ENCODE data around the gene NUP205.
"Not testable (repeated sequence)": the region's sequence is repeated elsewhere in the genome, so short reads cannot be mapped to it uniquely, and the experiment has no call there.

NUP205 gene

DNA sequence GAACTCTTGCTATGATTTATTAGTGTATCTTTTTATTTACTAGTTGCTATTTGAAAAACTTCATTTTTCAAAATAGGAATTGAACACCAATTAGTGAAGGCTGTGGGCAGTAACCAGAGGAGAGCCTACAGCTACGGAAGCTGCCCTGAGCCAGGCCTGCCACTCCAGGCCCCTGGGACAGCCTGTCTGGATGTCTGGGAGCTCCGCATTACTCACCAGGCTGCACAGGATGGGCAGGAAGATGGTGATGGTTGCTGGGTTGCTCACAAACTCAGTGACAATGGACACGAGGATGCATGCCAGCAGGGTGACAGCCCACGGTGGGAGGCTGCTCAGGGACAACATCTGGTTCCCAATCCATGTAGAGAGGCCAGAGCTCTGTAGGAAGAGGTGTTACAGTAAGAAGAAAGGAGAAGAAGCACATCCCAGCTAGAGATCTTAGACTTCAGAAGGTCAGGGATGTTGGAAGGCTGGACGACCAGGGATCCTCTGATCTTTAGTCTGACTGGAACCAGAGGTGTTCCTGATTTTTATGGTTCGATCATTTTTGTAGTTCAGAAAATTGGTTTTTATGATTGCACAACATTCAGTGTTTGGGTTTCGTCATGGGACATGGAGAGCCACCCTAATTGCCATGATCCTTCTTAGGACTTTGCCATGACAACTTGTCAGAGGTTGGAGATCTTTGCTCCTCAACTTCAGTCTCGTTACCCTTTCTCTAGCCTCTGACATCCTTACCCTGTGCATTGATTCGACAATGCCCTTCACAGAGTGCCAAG is 127.8 kb downstream of the NUP205 start:
- peaks cover 32% of the 10 kb centered on the region for H3K36me3 ChIP-seq (ENCODE audit: control insufficient read depth, insufficient read depth, low read length)
- no peak overlapping the region for H3K27ac ChIP-seq (ENCODE audit: low read depth, low read length, severe bottlenecking)
- peaks cover 36% of the 10 kb centered on the region for H3K4me1 ChIP-seq (ENCODE audit: control insufficient read depth, insufficient read depth, low read length, poor library complexity, severe bottlenecking)
- WGBS, 2 experiments (ENCODE audit: insufficient coverage in 2 of 2): 84 to 85% methylated on average over 5 to 7 of the region's 9 CpGs
- H3K9me3 ChIP-seq (ENCODE audit: control insufficient read depth, low read length): no peaks in the 10 kb centered on the region
- H3K4me3 ChIP-seq (ENCODE audit: extremely low read depth, insufficient read depth, low read length, poor library complexity, severe bottlenecking): no peak overlapping the region

- WGBS, 2 experiments (ENCODE audit: insufficient coverage in 2 of 2): no CpG with 5 or more reads among the region's 1 CpG
Measured at GRCh38 chr7:135687466-135687865, 129.7 kb downstream of the NUP205 start.

DNA sequence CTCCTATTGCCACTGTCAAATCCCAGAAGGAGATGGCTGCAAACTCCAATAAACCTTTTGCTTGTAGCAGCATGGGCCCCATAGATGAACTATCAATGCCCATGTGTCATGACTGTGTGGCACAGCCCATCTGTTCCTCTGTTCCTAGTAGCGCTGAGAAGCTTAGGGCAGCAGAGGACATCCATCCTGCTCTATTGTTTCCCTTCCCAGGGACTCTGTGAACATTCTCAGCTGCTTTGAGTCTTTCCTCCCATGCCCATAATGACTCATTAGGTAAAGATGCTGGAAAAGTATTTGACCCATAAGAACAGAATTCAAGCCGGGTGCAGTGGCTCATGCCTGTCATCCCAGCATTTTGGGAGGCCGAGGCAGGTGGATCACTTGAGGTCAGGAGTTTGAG is 132.8 kb downstream of the NUP205 start:
- Histone ChIP-seq H3K36me3 (ENCODE audit: control insufficient read depth, insufficient read depth, low read length) (peaks cover 36% of the 10 kb centered on the region), H3K9me3 (ENCODE audit: control insufficient read depth, low read length) (no peaks in the 10 kb centered on the region), H3K4me1 (ENCODE audit: control insufficient read depth, insufficient read depth, low read length, poor library complexity, severe bottlenecking) (peaks cover 12% of the 10 kb centered on the region), H3K4me3 (ENCODE audit: extremely low read depth, insufficient read depth, low read length, poor library complexity, severe bottlenecking) (no peak overlapping the region), H3K27ac (ENCODE audit: low read depth, low read length, severe bottlenecking) (no peak overlapping the region)
- WGBS, 2 experiments (ENCODE audit: insufficient coverage in 2 of 2): 96 to 97% methylated on average over 3 of the region's 3 CpGs

More at GRCh38 chr7:135687466-135687865, 129.7 kb downstream of the NUP205 start:
- Histone ChIP-seq H3K9me3 (ENCODE audit: control insufficient read depth, low read length) (no peaks in the 10 kb centered on the region), H3K4me3 (ENCODE audit: extremely low read depth, insufficient read depth, low read length, poor library complexity, severe bottlenecking) (no peak overlapping the region), H3K27ac (ENCODE audit: low read depth, low read length, severe bottlenecking) (no peak overlapping the region), H3K36me3 (ENCODE audit: control insufficient read depth, insufficient read depth, low read length) (peaks cover 35% of the 10 kb centered on the region), H3K4me1 (ENCODE audit: control insufficient read depth, insufficient read depth, low read length, poor library complexity, severe bottlenecking) (peaks cover 42% of the 10 kb centered on the region)

DNA sequence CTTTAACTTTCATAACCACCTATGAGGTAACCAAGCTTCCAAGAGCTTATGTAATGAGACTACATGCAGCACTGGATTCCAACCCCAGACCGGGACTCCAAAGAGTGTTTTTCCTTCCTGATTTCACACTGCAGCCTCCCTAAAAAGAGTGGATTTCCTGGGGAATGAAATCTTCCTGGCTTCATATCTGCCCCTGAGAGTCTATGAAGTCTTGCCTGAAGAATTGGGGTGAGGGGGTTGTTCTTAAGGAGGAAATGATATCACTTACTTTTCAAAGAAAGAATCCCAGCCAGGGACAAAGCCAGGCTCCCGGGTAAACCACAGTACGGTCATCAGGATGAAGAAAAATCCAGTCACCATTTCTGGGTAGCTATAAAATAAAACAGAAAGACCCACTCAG is 134.3 kb downstream of the NUP205 start:
- WGBS, 2 experiments (ENCODE audit: insufficient coverage in 2 of 2): 94 to 100% methylated on average over 2 to 3 of the region's 3 CpGs
- Histone ChIP-seq H3K27ac (ENCODE audit: low read depth, low read length, severe bottlenecking) (peak overlapping the region; percentile 26), H3K4me1 (ENCODE audit: control insufficient read depth, insufficient read depth, low read length, poor library complexity, severe bottlenecking) (peaks cover 16% of the 10 kb centered on the region), H3K4me3 (ENCODE audit: extremely low read depth, insufficient read depth, low read length, poor library complexity, severe bottlenecking) (no peak overlapping the region), H3K9me3 (ENCODE audit: control insufficient read depth, low read length) (no peaks in the 10 kb centered on the region), H3K36me3 (ENCODE audit: control insufficient read depth, insufficient read depth, low read length) (peaks cover 32% of the 10 kb centered on the region)

GRCh38 chr7:135692606-135693005 is 134.9 kb downstream of the NUP205 start:
- Histone ChIP-seq H3K36me3 (ENCODE audit: control insufficient read depth, insufficient read depth, low read length) (peaks cover 28% of the 10 kb centered on the region), H3K27ac (ENCODE audit: low read depth, low read length, severe bottlenecking) (peak overlapping the region; percentile 26), H3K4me1 (ENCODE audit: control insufficient read depth, insufficient read depth, low read length, poor library complexity, severe bottlenecking) (peaks cover 21% of the 10 kb centered on the region)
- not testable (repeated sequence) for H3K4me3 ChIP-seq (ENCODE audit: extremely low read depth, insufficient read depth, low read length, poor library complexity, severe bottlenecking); H3K9me3 ChIP-seq (ENCODE audit: control insufficient read depth, low read length)
- 87 to 94% methylated on average over 3 of the region's 7 CpGs for WGBS, 2 experiments (ENCODE audit: insufficient coverage in 2 of 2)

DNA sequence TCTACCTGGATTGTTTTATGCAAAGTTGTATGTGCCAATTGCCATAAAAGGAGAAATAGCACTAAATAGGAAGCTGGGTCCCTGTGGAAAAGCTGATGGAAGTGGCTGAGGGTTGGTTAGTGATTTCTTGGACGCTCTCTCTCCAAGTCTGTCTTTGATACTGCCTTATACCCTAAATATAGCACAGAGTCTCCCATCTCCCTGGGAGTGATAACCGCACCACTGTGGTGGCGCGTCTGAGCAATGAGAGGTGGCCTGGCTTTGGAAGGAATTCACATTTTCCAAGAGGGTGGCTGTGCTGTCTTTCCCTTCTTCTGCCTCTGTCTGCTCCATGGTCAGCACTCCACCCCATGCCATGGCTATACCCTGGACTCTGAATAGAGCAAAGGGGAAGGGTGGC is 135.8 kb downstream of the NUP205 start:
- peaks cover 23% of the 10 kb centered on the region for H3K4me1 ChIP-seq (ENCODE audit: control insufficient read depth, insufficient read depth, low read length, poor library complexity, severe bottlenecking)
- H3K36me3 ChIP-seq (ENCODE audit: control insufficient read depth, insufficient read depth, low read length): peaks cover 25% of the 10 kb centered on the region
- WGBS, 2 experiments (ENCODE audit: insufficient coverage in 2 of 2): 100% methylated on average over 2 of the region's 4 CpGs; no CpG with 5 or more reads in 1 of the 2 experiments
- no peak overlapping the region for H3K27ac ChIP-seq (ENCODE audit: low read depth, low read length, severe bottlenecking)
- H3K4me3 ChIP-seq (ENCODE audit: extremely low read depth, insufficient read depth, low read length, poor library complexity, severe bottlenecking): no peak overlapping the region
- H3K9me3 ChIP-seq (ENCODE audit: control insufficient read depth, low read length): no peaks in the 10 kb centered on the region

GRCh38 chr7:135697276-135698049 is 139.7 kb downstream of the NUP205 start:
- Histone ChIP-seq H3K36me3 (ENCODE audit: control insufficient read depth, insufficient read depth, low read length) (peaks cover 5% of the 10 kb centered on the region), H3K27ac (ENCODE audit: low read depth, low read length, severe bottlenecking) (peak overlapping the region; percentile 13)
- 65 to 89% methylated on average over 7 to 8 of the region's 8 CpGs for WGBS, 2 experiments (ENCODE audit: insufficient coverage in 2 of 2)

More at GRCh38 chr7:135697276-135698049, 139.7 kb downstream of the NUP205 start:
- Histone ChIP-seq H3K4me3 (ENCODE audit: extremely low read depth, insufficient read depth, low read length, poor library complexity, severe bottlenecking) (no peak overlapping the region), H3K4me1 (ENCODE audit: control insufficient read depth, insufficient read depth, low read length, poor library complexity, severe bottlenecking) (peaks cover 13% of the 10 kb centered on the region), H3K9me3 (ENCODE audit: control insufficient read depth, low read length) (no peaks in the 10 kb centered on the region)

All from mesodermal cell (in vitro differentiated cells).